ENCODE data around the gene IGSF3.
"Not testable (repeated sequence)": the region's sequence is repeated elsewhere in the genome, so short reads cannot be mapped to it uniquely, and the experiment has no call there.

IGSF3 gene

GRCh38 chr1:116626915-116627314, 40.6 kb downstream of the IGSF3 start:
- DNase-seq = not testable (repeated sequence)

DNA sequence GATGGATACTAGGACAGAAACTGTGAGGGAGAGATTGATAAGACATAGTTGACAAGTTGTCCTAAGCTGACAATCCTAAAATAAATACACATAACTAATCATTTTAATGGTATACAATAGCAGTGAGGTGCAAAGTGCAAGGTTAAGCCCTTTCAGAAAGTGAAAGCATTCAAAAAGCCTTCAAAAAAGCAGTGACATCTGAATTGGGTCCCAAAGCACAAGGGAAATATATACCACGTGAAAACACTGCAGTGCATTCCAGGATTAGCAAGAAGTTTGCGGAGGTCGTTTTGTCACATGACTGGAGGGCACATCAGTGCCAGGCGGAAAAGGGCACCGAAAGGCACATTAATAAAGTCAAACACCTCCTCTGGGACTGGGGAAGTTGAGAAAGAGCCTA, 42.4 kb downstream of the IGSF3 start:
- DNase-seq = not testable (repeated sequence)

DNA sequence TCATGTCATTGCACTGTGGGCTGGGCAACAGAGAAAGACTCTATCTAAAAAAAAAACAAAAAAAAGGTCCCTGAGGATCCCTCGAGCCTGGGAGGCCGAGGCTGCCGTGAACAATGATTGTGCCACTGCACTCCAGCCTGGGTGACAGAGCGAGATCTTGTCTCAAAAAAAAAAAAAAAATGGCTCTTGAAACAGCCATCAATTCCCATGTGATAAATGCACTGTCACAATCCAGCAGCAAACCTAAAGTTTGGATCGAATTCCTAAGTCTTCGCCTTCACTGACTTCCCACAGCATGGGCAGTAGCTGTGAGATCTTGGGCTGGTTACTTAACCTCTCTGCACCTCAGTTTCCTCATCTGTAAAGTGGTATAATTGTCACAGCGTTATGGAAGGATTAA, 43.5 kb downstream of the IGSF3 start:
- no peak for DNase-seq

DNA sequence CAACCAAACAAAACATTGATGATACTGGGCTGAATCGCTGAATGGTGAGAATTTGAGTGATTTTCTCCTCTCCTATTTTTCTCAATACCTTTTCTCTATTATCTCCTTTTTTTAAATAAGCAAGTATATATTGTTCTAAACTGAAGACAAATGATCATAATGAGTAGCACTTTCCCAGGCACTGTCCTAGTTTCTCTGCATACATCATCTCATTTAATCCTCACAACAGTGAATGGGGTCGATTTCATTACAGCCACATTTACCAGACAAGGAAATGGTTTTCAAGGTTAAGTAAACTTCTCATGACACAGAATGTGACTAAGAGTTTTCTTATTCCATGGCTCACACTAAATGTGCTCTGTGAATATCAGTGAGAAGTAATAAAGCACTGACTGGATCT, 45.0 kb downstream of the IGSF3 start:
- not testable (repeated sequence) for DNase-seq

- DNase-seq = peak; percentile 3
Measured at GRCh38 chr1:116621756-116622155, 45.8 kb downstream of the IGSF3 start.

- DNase-seq = not testable (repeated sequence)
Measured at GRCh38 chr1:116620392-116620791, 47.1 kb downstream of the IGSF3 start.

DNA sequence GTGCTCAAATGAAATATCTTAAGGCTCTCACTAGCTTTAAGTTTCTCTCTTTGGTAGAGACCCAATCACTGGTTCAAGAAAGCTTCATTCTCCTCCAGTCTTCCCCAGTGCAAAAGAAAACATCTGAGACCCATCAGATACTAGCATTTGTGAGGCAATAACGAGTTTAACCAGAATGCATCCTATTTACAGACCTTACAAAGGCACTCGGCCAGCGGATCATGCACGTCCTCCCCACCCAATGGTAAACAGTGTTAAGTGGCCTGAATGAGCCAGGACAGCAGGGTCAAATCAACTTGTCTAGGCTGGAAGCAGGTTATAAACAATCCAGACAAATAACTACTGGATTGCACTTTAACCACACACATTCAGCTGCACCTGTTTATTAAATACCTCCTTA, 48.4 kb downstream of the IGSF3 start:
- not testable (repeated sequence) for DNase-seq

DNA sequence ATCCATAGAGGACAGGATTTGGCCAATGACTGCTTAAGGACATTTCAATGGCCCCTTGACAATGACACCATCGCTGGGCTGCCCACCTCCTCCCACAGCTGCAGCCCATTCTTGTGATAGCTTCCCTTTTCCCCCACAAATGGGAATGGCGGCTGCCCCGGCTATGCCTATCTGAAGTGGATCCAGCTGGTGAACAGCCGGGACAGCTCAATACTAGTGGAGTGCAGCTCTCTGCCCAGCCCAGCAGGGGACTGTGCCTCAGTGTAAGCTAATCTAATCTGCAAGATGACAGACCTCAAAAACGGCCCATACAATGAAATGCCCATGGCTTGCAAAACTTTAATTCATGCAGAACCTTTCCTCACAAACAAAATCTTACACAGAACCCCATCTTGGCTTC, 49.7 kb downstream of the IGSF3 start:
- not testable (repeated sequence) for DNase-seq

DNA sequence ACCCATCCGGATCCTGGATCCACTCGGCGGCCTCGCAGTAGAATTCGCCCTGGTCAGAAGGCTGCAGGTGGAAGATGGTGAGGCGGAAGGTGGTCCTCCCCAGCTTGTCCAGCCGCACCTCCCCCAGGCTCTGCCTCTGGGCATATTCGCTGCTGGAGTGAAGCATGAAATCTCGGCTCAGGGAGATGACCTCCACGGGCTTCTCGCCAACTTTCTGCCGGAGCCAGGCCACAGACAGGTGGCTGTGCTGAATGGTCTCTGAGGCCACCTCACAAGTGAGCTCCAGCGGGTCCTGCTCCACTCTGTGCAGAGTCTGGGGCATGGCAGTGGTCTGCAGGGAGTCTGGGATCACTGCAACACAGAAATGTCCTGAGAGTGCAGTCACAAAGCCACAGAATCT, 53.7 kb downstream of the IGSF3 start:
- not testable (repeated sequence) for DNase-seq

GRCh38 chr1:116609801-116610371, 57.6 kb downstream of the IGSF3 start:
- not testable (repeated sequence) for DNase-seq

DNA sequence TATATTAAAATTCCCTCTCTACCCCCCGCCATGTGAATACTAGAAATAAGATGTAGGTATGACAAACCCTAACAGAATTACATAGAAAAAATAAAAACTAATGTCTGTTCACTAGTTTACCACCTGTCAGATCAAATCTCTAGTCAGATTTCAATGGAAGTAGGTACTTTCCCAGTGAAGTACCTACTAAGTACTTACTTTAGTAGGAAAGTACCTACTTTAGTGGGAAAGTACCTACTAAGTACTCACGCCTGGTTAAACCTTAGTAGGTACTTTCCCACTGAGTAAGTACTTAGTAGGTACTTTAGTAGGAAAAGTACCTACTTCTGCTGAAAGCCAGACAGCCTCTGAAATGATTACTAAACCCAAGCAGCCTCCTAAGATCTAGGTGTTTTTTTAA, 58.7 kb downstream of the IGSF3 start:
- not testable (repeated sequence) for DNase-seq

GRCh38 chr1:116608151-116608550, 59.4 kb downstream of the IGSF3 start:
- DNase-seq = not testable (repeated sequence)

- not testable (repeated sequence) for DNase-seq
Measured at GRCh38 chr1:116607463-116607862, 60.1 kb downstream of the IGSF3 start.

DNA sequence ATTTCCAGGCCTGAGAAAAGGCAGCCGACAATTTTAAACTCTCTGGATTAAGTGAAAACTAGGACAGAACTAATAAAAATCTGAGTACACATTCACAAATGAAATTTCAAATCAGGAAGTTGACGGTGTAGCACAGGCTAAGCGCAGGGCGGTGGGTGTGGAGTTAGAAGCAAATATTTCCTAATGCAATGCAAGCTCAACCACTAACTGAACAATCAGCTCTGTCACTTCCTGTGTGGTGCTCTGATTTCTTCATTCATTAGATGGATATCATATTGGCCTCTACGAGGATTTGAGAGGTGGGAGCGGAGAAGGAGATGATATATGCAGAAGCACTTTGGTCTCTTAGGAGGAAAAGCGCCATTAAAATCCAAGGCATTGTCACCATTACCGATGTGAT, 61.5 kb downstream of the IGSF3 start:
- DNase-seq = not testable (repeated sequence)

- DNase-seq = no peak
Measured at GRCh38 chr1:116605315-116605714, 62.2 kb downstream of the IGSF3 start.

DNA sequence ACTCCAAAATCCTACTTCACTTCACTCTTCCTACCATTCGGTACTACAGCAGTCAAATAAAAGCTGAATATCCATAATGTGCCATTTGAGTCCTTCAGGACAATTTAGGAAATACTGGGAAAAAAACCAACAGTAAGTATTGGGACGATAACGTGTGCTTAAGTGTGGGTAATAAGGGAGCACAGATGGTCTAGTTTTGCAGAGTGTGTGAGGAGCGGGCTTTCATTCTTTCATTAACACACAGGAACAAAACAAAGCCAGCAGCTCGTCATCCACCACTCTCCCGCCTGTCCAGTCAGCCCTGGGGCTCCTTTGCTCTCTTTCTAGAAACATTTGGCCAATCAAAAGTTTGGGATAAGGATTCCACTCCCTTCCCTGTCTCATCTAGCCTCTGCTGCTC, 63.1 kb downstream of the IGSF3 start:
- DNase-seq = not testable (repeated sequence)

DNA sequence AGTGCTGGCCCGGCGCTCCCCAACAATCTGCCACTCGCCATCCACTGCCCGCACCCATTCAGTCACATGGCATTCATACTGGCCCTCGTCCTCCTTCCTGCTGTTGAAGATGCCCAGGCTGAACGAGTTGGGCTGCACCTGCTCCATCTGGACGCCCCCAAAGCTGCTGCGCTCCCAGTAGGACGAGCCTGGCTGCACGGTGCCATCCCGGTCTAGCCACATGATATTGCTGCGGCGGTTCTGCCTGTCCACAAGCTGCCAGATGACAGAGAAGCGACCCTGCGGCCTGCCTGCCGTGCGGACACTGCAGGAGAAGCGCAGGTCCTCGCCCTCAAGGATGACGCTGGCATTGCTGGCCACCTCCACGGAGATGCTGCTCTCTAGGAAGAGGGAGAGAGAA, 63.9 kb downstream of the IGSF3 start:
- not testable (repeated sequence) for DNase-seq

DNA sequence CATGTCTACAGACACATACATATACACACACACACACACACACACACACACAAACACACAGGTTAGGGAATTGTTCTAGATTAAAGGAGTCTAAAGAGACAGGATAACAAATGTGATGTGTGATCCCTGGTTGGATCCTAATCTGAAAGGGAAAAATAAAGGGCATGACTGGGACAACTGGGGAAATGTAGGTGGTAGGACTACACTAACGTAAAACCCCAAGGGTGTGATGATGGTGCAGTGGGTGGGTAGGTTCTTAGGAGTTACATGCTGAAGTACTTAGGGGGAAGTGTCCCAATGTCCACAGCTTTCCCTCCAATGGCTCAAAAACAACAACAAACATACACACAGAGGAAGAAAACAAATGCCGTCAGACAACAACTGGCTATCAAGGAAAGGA, 68.2 kb downstream of the IGSF3 start:
- DNase-seq = not testable (repeated sequence)

DNA sequence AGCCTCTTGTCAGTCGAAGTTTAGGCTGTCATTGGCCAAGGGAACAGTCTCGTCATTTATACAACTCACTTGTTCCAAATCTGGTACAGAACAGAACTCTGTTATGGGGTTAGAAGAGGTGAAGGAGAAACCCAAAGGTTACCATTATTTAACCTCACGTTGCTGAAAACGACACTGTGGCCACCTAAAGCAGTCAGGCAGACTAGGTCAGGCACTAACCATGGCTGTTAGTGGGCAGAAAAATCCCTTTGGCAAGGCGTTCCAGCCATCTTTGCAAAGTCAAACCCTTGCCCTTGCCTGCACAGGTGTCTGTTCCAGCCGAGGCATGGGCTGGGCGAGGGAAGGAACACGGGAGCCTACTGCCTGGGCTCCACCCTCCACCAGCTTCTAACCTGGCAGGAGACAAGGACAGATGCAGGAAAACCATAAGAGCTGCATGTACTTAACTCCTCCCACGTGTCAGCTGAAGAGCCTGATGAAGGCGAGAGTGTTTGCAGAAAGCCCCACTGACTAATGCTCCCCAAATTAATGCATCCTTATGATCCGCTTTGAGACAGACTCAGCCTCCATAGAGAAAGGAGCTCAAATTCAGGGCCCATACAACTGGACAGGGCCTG, 69.0 kb downstream of the IGSF3 start:
- not testable (repeated sequence) for DNase-seq

DNA sequence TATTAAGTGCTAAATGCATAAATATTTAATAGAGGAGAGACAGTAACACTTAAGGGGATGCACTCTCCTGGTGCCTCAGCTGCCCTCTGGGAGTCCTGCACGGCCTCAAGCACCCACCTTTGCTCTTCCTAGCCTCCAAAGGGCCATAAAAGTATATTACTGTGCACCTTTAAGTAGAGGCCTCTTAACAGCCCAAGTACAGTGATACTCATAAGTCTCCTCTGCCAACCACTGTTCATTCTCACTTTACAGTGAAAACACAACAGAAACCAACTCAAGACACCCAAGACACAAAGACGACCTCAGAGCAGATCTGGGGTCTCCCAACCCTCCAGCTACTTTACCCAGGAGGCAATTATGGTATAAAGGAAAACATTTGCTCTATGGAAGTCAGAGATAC, 70.1 kb downstream of the IGSF3 start:
- DNase-seq = not testable (repeated sequence)

- not testable (repeated sequence) for DNase-seq
Measured at GRCh38 chr1:116596742-116597307, 70.7 kb downstream of the IGSF3 start.

GRCh38 chr1:116595946-116596741, 71.4 kb downstream of the IGSF3 start:
- DNase-seq = not testable (repeated sequence)

GRCh38 chr1:116595065-116595840, 72.3 kb downstream of the IGSF3 start:
- not testable (repeated sequence) for DNase-seq

All from NCI-H226 (cell line).